Measurements from ENCODE around the gene DUSP3. TPM values are rescaled to one million over a fixed set of nuclear protein-coding genes. Genes with fewer than 3 reads are reported as not detected.

The DUSP3 gene
- total and polyA plus RNA-seq, 2 of the 13 experiments (the other 11 are each of a cell fraction or from before 2014, with no cell fraction given): 60.0 to 71.5 TPM

DNA sequence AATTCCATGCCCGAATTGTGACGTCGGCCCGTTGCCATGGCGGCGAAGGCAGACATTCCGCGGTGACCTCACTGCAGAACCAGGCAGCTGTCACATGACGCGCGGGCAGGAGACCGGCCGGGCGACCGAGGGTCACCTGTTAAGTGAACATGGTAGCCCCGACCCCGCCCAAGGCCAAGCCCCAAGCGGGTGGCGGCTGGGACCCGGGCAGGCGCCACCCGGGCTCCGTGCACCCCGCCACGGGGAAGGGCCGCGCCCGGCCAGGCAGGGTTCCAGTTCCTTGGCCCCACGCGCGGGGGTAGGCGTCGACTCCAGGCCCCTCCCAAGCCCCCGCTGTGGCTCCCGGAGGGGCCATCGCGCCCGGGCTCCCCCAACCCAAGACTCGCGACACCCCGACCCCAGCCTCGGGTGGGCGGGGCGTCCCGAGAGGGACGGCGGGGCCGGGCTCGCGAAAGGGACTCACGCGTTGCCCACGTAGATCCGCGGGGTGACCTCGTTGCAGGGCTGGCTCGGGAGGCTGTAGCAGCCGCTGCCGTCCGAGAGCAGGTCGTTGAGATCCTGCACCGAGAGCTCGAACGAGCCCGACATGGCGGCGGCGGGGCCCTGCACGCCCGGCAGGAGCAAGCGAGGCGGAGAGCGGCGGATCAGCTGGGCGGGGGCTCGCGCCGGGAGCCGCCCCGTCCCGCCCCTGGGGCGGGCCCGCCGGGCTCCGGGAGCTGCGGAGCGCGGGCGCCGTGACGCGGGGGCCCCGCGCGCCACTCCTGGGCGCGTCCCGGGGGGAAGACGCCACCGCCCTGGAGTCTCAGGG lies at the start of gene DUSP3 (continued):
- TF ChIP-seq HNF4A (CRISPR knock-in tag; IDR thresholded peaks at IDR 0.05) (peak; percentile 22; the same call in 1 of the 2 replicates), SRSF1 (optimal IDR thresholded peaks at IDR 0.05; ENCODE audit: low read depth, low read length) (no peak), NFE2L2 (IDR thresholded peaks at IDR 0.05; ENCODE audit: low read length) (no peak), JUN (CRISPR knock-in tag; IDR thresholded peaks at IDR 0.05) (peak; percentile 93), ZNF777 (CRISPR knock-in tag; IDR thresholded peaks at IDR 0.05) (peak; percentile 53; the same call in 1 of the 2 replicates), ZSCAN31 (CRISPR knock-in tag; IDR thresholded peaks at IDR 0.05; ENCODE audit: low read depth) (no peak), ZNF772 (CRISPR knock-in tag; IDR thresholded peaks at IDR 0.05) (no peak; the same call in none of the 2 replicates), EHMT2 (IDR thresholded peaks at IDR 0.05; ENCODE audit: borderline replicate concordance, low read depth, low read length) (no peak), YY1 (IDR thresholded peaks at IDR 0.05; ENCODE audit: insufficient read depth, insufficient replicate concordance, low read depth, low read length) (peak; percentile 90), ZNF629 (CRISPR knock-in tag; conservative IDR thresholded peaks at IDR 0.05) (peak; percentile 32), ZNF235 (CRISPR knock-in tag; IDR thresholded peaks at IDR 0.05; ENCODE audit: borderline replicate concordance) (peak; percentile 95), ZNF552 (CRISPR knock-in tag; IDR thresholded peaks at IDR 0.05; ENCODE audit: borderline replicate concordance) (peak; percentile 74; the same call in 1 of the 2 replicates), ZNF598 (CRISPR knock-in tag; IDR thresholded peaks at IDR 0.05; ENCODE audit: borderline replicate concordance) (peak; percentile 89), NR2F2 (IDR thresholded peaks at IDR 0.05; ENCODE audit: borderline replicate concordance, low read depth) (no peak), ZNF432 (CRISPR knock-in tag; IDR thresholded peaks at IDR 0.05; ENCODE audit: borderline replicate concordance) (no peak)
- TF ChIP-seq, protein P1, sequence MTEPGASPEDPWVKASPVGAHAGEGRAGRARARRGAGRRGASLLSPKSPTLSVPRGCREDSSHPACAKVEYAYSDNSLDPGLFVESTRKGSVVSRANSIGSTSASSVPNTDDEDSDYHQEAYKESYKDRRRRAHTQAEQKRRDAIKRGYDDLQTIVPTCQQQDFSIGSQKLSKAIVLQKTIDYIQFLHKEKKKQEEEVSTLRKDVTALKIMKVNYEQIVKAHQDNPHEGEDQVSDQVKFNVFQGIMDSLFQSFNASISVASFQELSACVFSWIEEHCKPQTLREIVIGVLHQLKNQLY (CRISPR knock-in tag; IDR thresholded peaks at IDR 0.05): peak; percentile 87; the same call in 1 of the 2 replicates
- TF ChIP-seq, protein P2, sequence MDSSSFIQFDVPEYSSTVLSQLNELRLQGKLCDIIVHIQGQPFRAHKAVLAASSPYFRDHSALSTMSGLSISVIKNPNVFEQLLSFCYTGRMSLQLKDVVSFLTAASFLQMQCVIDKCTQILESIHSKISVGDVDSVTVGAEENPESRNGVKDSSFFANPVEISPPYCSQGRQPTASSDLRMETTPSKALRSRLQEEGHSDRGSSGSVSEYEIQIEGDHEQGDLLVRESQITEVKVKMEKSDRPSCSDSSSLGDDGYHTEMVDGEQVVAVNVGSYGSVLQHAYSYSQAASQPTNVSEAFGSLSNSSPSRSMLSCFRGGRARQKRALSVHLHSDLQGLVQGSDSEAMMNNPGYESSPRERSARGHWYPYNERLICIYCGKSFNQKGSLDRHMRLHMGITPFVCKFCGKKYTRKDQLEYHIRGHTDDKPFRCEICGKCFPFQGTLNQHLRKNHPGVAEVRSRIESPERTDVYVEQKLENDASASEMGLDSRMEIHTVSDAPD (CRISPR knock-in tag; IDR thresholded peaks at IDR 0.05): no peak
- TF ChIP-seq, protein P3, sequence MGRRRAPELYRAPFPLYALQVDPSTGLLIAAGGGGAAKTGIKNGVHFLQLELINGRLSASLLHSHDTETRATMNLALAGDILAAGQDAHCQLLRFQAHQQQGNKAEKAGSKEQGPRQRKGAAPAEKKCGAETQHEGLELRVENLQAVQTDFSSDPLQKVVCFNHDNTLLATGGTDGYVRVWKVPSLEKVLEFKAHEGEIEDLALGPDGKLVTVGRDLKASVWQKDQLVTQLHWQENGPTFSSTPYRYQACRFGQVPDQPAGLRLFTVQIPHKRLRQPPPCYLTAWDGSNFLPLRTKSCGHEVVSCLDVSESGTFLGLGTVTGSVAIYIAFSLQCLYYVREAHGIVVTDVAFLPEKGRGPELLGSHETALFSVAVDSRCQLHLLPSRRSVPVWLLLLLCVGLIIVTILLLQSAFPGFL (CRISPR knock-in tag; IDR thresholded peaks at IDR 0.05): 0 out of 2 replicates have a peak, but pooled peaks have one; percentile 69
- TF ChIP-seq, protein P4, sequence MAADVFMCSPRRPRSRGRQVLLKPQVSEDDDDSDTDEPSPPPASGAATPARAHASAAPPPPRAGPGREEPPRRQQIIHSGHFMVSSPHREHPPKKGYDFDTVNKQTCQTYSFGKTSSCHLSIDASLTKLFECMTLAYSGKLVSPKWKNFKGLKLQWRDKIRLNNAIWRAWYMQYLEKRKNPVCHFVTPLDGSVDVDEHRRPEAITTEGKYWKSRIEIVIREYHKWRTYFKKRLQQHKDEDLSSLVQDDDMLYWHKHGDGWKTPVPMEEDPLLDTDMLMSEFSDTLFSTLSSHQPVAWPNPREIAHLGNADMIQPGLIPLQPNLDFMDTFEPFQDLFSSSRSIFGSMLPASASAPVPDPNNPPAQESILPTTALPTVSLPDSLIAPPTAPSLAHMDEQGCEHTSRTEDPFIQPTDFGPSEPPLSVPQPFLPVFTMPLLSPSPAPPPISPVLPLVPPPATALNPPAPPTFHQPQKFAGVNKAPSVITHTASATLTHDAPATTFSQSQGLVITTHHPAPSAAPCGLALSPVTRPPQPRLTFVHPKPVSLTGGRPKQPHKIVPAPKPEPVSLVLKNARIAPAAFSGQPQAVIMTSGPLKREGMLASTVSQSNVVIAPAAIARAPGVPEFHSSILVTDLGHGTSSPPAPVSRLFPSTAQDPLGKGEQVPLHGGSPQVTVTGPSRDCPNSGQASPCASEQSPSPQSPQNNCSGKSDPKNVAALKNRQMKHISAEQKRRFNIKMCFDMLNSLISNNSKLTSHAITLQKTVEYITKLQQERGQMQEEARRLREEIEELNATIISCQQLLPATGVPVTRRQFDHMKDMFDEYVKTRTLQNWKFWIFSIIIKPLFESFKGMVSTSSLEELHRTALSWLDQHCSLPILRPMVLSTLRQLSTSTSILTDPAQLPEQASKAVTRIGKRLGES (CRISPR knock-in tag; IDR thresholded peaks at IDR 0.05; ENCODE audit: borderline replicate concordance): no peak; the same call in 1 of the 2 replicates
- TF ChIP-seq, protein P5, sequence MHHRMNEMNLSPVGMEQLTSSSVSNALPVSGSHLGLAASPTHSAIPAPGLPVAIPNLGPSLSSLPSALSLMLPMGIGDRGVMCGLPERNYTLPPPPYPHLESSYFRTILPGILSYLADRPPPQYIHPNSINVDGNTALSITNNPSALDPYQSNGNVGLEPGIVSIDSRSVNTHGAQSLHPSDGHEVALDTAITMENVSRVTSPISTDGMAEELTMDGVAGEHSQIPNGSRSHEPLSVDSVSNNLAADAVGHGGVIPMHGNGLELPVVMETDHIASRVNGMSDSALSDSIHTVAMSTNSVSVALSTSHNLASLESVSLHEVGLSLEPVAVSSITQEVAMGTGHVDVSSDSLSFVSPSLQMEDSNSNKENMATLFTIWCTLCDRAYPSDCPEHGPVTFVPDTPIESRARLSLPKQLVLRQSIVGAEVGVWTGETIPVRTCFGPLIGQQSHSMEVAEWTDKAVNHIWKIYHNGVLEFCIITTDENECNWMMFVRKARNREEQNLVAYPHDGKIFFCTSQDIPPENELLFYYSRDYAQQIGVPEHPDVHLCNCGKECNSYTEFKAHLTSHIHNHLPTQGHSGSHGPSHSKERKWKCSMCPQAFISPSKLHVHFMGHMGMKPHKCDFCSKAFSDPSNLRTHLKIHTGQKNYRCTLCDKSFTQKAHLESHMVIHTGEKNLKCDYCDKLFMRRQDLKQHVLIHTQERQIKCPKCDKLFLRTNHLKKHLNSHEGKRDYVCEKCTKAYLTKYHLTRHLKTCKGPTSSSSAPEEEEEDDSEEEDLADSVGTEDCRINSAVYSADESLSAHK (CRISPR knock-in tag; IDR thresholded peaks at IDR 0.05; ENCODE audit: borderline replicate concordance): no peak
